ENCODE results near the gene PXMP4. TPM values are rescaled to one million over a fixed set of nuclear protein-coding genes. Genes with fewer than 3 reads are reported as not detected.

Gene PXMP4
- total and polyA plus RNA-seq, 2 of the 4 experiments (the other 2 are of a cell fraction), result 3.6 to 7.1 TPM

GRCh38 chr20:33751775-33752174, 31.7 kb upstream of the PXMP4 start:
- no peak overlapping the region for H4K5ac ChIP-seq (ENCODE audit: low read depth, low read length)
- in situ Hi-C loops (cut with MboI; ENCODE audit: low sequenced_read_pairs), result no loop called here

More at GRCh38 chr20:33751775-33752174, 31.7 kb upstream of the PXMP4 start:
- Histone ChIP-seq H3K4me3 (ENCODE audit: insufficient read depth, low read depth, low read length) (no peak overlapping the region), H3K18ac (ENCODE audit: low read depth, low read length) (no peak overlapping the region), H3K4me1 (ENCODE audit: control insufficient read depth, insufficient read depth, low read length) (no peaks in the 10 kb centered on the region), H2AK5ac (ENCODE audit: low read depth, low read length) (no peak overlapping the region), H2BK5ac (ENCODE audit: low read depth, low read length, poor library complexity, severe bottlenecking) (no peak overlapping the region), H3K27ac (ENCODE audit: insufficient read depth, low read length) (no peak overlapping the region), H3K14ac (replicated peaks; ENCODE audit: low read depth, low read length) (no peak overlapping the region), H4K8ac (ENCODE audit: low read depth in 2 of 2, low read length in 2 of 2) (no peak overlapping the region), H2BK20ac (ENCODE audit: low read depth, low read length) (no peak overlapping the region), H3K27me3 (ENCODE audit: control insufficient read depth, insufficient read depth, low read length) (no peaks in the 10 kb centered on the region), H3K56ac (ENCODE audit: extremely low read depth, insufficient read depth, low read length) (no peak overlapping the region), H3K9ac (ENCODE audit: low read depth, low read length) (no peak overlapping the region), H4K91ac (ENCODE audit: insufficient read depth, low read depth, low read length) (no peak overlapping the region), H3K9me3 (ENCODE audit: control insufficient read depth, insufficient read depth, low read length) (0 out of 2 replicates have a peak, but pooled peaks cover 2% of the 10 kb centered on the region), H3K9me1 (ENCODE audit: insufficient read depth, low read length) (no peaks in the 10 kb centered on the region), H4K20me1 (ENCODE audit: insufficient read depth, low read length) (no peaks in the 10 kb centered on the region), H2AK9ac (replicated peaks; ENCODE audit: low read depth, low read length, poor library complexity) (no peak overlapping the region), H3K4me2 (ENCODE audit: low read depth, low read length) (no peak overlapping the region), H2AFZ (replicated peaks; ENCODE audit: low read length, poor library complexity) (no peak overlapping the region), H3K36me3 (ENCODE audit: control insufficient read depth, insufficient read depth, low read length) (peaks cover 12% of the 10 kb centered on the region), H3K79me1 (ENCODE audit: low read depth in 1 of 2, low read length in 2 of 2) (peaks cover 0 to 3% of the 10 kb centered on the region in 2 experiments; a peak in 1 of 4 replicates), H3K4ac (ENCODE audit: low read depth, low read length) (no peak overlapping the region), H2BK15ac (ENCODE audit: low read depth, low read length) (no peak overlapping the region), H2BK120ac (ENCODE audit: low read depth, low read length) (no peak overlapping the region), H3K23ac (ENCODE audit: low read depth, low read length) (no peak overlapping the region)
- ChIA-PET POLR2A (ENCODE audit: unreplicated experiment) (no interaction called here), CTCF (no interaction called here)
- intact Hi-C loops (cut with micrococcal nuclease), result no loop called here
- ATAC-seq (ENCODE audit: low read depth), result no peak
- no CpG with 5 or more reads among the region's 4 CpGs for WGBS, 2 experiments (ENCODE audit: extremely low coverage in 2 of 2, insufficient read length in 1 of 2)
- BruUV-seq (replicated peaks), result no TSS peak
- dilution Hi-C loops (cut with HindIII; ENCODE audit: low sequenced_read_pairs, unreplicated experiment), result no loop called here
- DNase-seq, result no peak
- TF ChIP-seq NFE2L2 (IDR thresholded peaks at IDR 0.05; ENCODE audit: low read depth, low read length) (no peak), FOS (IDR thresholded peaks at IDR 0.05; ENCODE audit: low read depth, low read length) (no peak), POLR2A (IDR thresholded peaks at IDR 0.05; ENCODE audit: low read depth, low read length) (no peak), RAD21 (IDR thresholded peaks at IDR 0.05; ENCODE audit: low read length) (no peak), MAZ (IDR thresholded peaks at IDR 0.05; ENCODE audit: borderline replicate concordance, low read depth, low read length) (no peak), SMC3 (IDR thresholded peaks at IDR 0.05; ENCODE audit: low read depth, low read length) (no peak), MXI1 (IDR thresholded peaks at IDR 0.05; ENCODE audit: borderline replicate concordance, low read depth, low read length) (no peak), RCOR1 (IDR thresholded peaks at IDR 0.05; ENCODE audit: insufficient replicate concordance, low read length) (no peak), BHLHE40 (IDR thresholded peaks at IDR 0.05; ENCODE audit: low read depth, low read length) (no peak), CEBPB (IDR thresholded peaks at IDR 0.05; ENCODE audit: low read depth, low read length) (no peak), CHD1 (IDR thresholded peaks at IDR 0.05; ENCODE audit: low read depth, low read length) (no peak), MAFK (IDR thresholded peaks at IDR 0.05; ENCODE audit: low read depth, low read length) (no peak), CTCF (conservative IDR thresholded peaks at IDR 0.05; ENCODE audit: low read depth, low read length) (no peak)
- TF ChIP-seq, protein P1, sequence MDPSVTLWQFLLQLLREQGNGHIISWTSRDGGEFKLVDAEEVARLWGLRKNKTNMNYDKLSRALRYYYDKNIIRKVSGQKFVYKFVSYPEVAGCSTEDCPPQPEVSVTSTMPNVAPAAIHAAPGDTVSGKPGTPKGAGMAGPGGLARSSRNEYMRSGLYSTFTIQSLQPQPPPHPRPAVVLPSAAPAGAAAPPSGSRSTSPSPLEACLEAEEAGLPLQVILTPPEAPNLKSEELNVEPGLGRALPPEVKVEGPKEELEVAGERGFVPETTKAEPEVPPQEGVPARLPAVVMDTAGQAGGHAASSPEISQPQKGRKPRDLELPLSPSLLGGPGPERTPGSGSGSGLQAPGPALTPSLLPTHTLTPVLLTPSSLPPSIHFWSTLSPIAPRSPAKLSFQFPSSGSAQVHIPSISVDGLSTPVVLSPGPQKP (IDR thresholded peaks at IDR 0.05; ENCODE audit: borderline replicate concordance, low read depth, low read length), result no peak
